Measurements from ENCODE around the gene CYSTM1. TPM values are rescaled to one million over a fixed set of nuclear protein-coding genes. Genes with fewer than 3 reads are reported as not detected.
"Not testable (repeated sequence)": the region's sequence is repeated elsewhere in the genome, so short reads cannot be mapped to it uniquely, and the experiment has no call there.

CYSTM1 gene
- polyA plus RNA-seq, 1 experiment: 33.1 TPM

DNA sequence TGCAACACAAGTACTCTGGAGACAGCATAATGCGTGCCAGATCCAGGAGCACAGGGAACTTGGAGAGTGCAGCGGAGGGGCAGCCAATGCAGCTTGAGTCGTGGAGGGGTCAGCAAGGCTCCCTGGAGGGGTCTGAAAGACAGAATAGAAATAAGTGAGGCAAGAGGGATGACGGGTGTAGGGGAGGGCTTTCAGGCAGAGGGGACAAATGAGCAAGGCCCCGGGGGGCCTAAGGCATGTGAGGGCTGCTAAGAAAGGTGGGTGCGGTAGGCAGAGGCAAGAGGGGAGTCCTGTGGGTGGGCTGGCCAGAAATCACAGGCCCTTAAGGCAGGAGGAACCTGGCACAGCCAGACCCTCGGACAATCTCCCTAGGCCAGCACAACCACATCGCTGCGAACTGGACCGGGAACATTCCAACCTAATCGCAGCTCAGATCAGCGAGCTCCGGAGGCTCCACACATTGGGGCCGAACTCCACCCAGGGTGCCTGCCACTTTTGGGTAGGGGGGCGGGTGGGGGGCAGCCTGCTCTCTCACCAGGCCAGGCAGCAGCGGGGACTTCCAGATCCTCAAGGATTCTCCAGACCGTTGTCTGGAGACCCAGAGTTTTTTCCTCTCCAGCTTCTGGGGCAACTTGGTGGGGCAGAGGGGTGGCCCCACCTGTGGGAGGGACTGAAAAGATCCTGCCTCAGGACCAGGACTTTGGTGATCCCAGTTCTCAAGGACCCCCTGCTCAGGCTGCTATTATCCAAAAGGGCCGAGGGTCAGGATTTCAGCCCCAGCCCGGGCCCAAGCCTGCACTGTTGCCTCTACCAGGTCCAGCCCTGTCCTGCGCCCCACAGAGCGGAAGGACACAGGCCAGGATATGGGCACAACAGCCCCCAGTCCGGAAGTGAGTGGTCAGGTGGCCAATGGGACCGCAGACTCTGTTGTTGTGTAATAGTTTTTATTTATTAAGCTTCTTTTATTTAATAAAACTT lies 22.7 kb upstream of the CYSTM1 start:
- ChIA-PET POLR2A (no interaction called here), CTCF (interaction anchor here (1.1 to 13.0 kb wide), 4 partner anchors 7 to 78 kb away, joined by 4 to 106 read pairs (median 25); no protein-coding TSS in a partner anchor)
- DNase-seq (ENCODE audit: low read depth): no peak

DNA sequence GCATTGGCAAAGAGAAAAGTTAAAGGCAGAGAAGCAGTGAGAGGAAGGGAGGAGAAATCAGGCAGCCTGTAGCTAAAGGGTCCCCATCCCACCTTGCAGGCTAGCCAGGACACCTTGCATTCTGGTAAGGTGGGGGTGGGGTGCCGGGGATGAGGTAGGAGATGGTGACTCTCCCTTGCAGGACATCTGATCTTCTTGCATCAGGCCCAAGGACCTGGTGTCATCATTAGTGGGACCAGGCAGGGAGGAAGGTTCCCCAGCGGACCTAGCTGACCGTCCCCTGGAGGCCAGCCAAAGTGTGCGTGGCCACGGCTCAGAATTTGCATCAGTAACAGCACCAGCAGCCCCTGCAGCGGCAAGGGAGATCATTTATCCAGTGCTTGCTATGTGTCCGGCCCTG lies 21.7 kb upstream of the CYSTM1 start:
- TF ChIP-seq, protein P1, sequence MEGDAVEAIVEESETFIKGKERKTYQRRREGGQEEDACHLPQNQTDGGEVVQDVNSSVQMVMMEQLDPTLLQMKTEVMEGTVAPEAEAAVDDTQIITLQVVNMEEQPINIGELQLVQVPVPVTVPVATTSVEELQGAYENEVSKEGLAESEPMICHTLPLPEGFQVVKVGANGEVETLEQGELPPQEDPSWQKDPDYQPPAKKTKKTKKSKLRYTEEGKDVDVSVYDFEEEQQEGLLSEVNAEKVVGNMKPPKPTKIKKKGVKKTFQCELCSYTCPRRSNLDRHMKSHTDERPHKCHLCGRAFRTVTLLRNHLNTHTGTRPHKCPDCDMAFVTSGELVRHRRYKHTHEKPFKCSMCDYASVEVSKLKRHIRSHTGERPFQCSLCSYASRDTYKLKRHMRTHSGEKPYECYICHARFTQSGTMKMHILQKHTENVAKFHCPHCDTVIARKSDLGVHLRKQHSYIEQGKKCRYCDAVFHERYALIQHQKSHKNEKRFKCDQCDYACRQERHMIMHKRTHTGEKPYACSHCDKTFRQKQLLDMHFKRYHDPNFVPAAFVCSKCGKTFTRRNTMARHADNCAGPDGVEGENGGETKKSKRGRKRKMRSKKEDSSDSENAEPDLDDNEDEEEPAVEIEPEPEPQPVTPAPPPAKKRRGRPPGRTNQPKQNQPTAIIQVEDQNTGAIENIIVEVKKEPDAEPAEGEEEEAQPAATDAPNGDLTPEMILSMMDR (IDR thresholded peaks at IDR 0.05; ENCODE audit: insufficient read depth, low read depth, low read length): no peak
- POLR2A ChIA-PET: no interaction called here

More for the DNA sequence above, 22.7 kb upstream of the CYSTM1 start:
- no peaks in the 10 kb centered on the region for H3K27me3 ChIP-seq (ENCODE audit: control insufficient read depth, insufficient read depth, low read length)
- no peaks in the 10 kb centered on the region; the same call in 1 of the 2 replicates for H3K36me3 ChIP-seq (ENCODE audit: control insufficient read depth, insufficient read depth, low read length)
- H3K4me3 ChIP-seq (ENCODE audit: low read depth, low read length): no peak overlapping the region
- TF ChIP-seq, protein P1 (IDR thresholded peaks at IDR 0.05; ENCODE audit: insufficient read depth, low read depth, low read length): no peak

DNA sequence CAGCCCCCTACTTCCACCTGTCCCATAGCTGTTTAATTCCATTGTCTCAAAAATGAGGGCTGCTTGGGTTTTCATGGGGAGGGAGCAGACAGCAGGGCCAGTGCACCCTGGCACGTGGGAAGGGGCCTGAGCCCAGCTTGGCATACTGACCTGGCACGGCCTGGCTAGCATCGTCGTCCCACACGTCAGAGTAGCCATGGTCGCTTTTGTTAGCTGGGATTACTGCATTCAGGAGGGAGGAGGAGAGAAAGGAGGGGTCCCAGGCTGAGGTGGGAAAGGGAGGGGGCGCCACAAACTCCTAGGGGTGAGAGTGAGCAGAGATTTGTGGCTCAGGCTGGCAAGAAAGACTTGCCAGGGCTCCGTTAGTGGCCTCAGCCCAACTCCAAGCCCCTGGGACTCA lies 21.1 kb upstream of the CYSTM1 start:
- TF ChIP-seq, protein P1 (IDR thresholded peaks at IDR 0.05; ENCODE audit: insufficient read depth, low read depth, low read length): no peak
- Histone ChIP-seq H3K4me3 (ENCODE audit: low read depth, low read length) (no peak overlapping the region), H3K27me3 (ENCODE audit: control insufficient read depth, insufficient read depth, low read length) (no peaks in the 10 kb centered on the region), H3K36me3 (ENCODE audit: control insufficient read depth, insufficient read depth, low read length) (no peaks in the 10 kb centered on the region)
- no peak for DNase-seq (ENCODE audit: low read depth)
- ChIA-PET POLR2A (interaction anchor here (0.7 kb wide), 1 partner anchor 80 kb away, joined by 3 read pairs; no protein-coding TSS in a partner anchor), CTCF (interaction anchor here (1.3 to 13.0 kb wide), 6 partner anchors 9 to 366 kb away, joined by 3 to 106 read pairs (median 8); no protein-coding TSS in a partner anchor)

More for the DNA sequence above, 21.7 kb upstream of the CYSTM1 start:
- DNase-seq (ENCODE audit: low read depth): no peak
- Histone ChIP-seq H3K27me3 (ENCODE audit: control insufficient read depth, insufficient read depth, low read length) (no peaks in the 10 kb centered on the region), H3K36me3 (ENCODE audit: control insufficient read depth, insufficient read depth, low read length) (no peaks in the 10 kb centered on the region; the same call in 1 of the 2 replicates), H3K4me3 (ENCODE audit: low read depth, low read length) (no peak overlapping the region)
- CTCF ChIA-PET: interaction anchor here (1.1 to 13.0 kb wide), 6 partner anchors 8 to 79 kb away, joined by 3 to 106 read pairs (median 5); no protein-coding TSS in a partner anchor

DNA sequence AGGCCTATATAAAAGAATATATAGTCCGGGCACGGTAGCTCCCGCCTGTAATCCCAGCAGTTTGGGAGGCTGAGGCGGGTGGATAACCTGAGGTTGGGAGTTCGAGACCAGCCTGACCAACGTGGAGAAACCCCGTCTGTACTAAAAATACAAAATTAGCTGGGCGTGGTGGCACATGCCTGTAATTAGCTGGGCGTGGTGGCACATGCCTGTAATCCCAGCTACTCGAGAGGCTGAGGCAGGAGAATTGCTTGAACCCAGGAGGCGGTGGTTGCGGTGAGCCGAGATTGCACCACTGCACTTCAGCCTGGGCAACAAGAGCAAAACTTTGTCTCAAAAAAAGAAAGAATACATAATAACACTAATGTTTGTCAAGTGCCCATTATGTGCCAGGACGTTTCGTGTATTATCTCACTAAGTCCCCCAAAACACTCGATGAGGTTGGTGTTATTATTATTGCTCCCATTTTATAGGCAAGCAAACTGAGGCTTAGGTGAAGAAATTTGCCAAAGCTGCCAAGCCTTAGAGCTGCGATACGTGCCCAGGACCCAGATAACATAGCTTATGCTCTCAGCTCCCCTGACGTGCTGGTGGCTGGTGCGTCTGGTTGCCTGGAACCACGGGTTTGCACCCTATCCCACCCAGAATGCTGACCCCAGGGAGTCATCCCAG lies 20.1 kb upstream of the CYSTM1 start:
- POLR2A ChIA-PET; H3K4me3 ChIP-seq (ENCODE audit: low read depth, low read length); DNase-seq (ENCODE audit: low read depth); H3K27me3 ChIP-seq (ENCODE audit: control insufficient read depth, insufficient read depth, low read length); H3K36me3 ChIP-seq (ENCODE audit: control insufficient read depth, insufficient read depth, low read length): not testable (repeated sequence)
- CTCF ChIA-PET: interaction anchor here (0.6 to 13.0 kb wide), 9 partner anchors 9 to 368 kb away, joined by 3 to 106 read pairs (median 6); no protein-coding TSS in a partner anchor

DNA sequence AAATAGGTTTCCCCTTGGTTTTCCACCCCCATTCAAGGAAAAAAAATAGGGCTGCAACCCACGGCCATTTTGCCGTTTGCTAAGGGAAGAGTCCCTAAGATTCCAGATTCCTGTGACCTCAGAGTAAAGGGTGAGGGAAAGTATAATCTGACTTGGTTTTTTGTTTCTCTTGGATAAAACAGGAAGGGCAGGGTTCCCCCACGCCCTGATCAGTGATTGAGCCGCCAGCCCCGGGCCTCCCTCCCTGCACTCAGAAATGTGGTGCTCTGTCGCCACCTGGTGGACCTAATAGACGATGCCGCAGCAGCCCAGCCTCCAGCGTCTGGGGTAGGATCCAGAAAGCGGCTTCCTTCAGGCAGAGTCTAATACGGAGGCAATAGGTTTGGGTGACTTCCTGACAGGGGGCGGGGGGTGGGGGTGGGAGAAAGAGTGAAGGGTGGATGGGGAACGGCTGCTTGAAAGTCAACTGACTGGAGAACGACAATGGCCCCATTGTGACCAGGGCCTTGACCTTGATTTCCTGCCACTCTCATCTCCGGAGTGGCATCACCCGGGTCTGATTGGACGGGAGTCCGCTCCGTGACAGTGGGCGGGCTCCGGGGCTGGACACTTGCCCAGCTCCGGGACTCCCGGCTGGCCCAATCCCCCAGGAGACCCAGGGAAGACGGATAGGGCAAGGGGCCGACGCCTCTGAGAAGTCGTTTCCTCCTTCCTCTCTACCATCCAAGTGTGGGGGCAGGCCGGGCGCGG lies 17.8 kb upstream of the CYSTM1 start:
- DNase-seq (ENCODE audit: low read depth): no peak
- POLR2A ChIA-PET: no interaction called here
- peak overlapping the region; percentile 35 for H3K4me3 ChIP-seq (ENCODE audit: low read depth, low read length)
- no peaks in the 10 kb centered on the region for H3K27me3 ChIP-seq (ENCODE audit: control insufficient read depth, insufficient read depth, low read length)
- CTCF ChIA-PET: interaction anchor here (0.7 to 13.0 kb wide), 9 partner anchors 12 to 369 kb away, joined by 3 to 106 read pairs (median 5); partner anchors contain the start of gene HBEGF
- H3K36me3 ChIP-seq (ENCODE audit: control insufficient read depth, insufficient read depth, low read length): no peaks in the 10 kb centered on the region
- TF ChIP-seq, protein P1 (IDR thresholded peaks at IDR 0.05; ENCODE audit: insufficient read depth, low read depth, low read length): peak; percentile 92
